GM21717 (cell line): ENCODE measurements around the gene ZIC5.
"Not testable (repeated sequence)": the region's sequence is repeated elsewhere in the genome, so short reads cannot be mapped to it uniquely, and the experiment has no call there.

ENCODE experiments used
- ATAC-seq: cut with Tn5 transposase; IDR thresholded peaks from one replicate; pipeline ENCODE4 v1.9.1; 2021; ENCODE audit warnings: mild to moderate bottlenecking, moderate library complexity; ENCODE audit not compliant: unreplicated experiment

Gene ZIC5

GRCh38 chr13:99960663-99961311, 10.8 kb downstream of the ZIC5 start:
- ATAC-seq: no peak

- no peak for ATAC-seq
Measured at GRCh38 chr13:99959540-99960230, 11.9 kb downstream of the ZIC5 start.

- ATAC-seq: no peak
Measured at GRCh38 chr13:99959127-99959539, 12.4 kb downstream of the ZIC5 start.

GRCh38 chr13:99958406-99959126, 13.0 kb downstream of the ZIC5 start:
- ATAC-seq: no peak

GRCh38 chr13:99956473-99957349, 14.9 kb downstream of the ZIC5 start:
- ATAC-seq: no peak

- ATAC-seq: no peak
Measured at GRCh38 chr13:99955747-99956472, 15.7 kb downstream of the ZIC5 start.

- no peak for ATAC-seq
Measured at GRCh38 chr13:99955107-99955746, 16.3 kb downstream of the ZIC5 start.

- no peak for ATAC-seq
Measured at GRCh38 chr13:99953138-99953755, 18.3 kb downstream of the ZIC5 start.

GRCh38 chr13:99951666-99952065, 19.9 kb downstream of the ZIC5 start:
- not testable (repeated sequence) for ATAC-seq

GRCh38 chr13:99949679-99950413, 21.7 kb downstream of the ZIC5 start:
- no peak for ATAC-seq

- ATAC-seq: no peak
Measured at GRCh38 chr13:99948907-99949678, 22.5 kb downstream of the ZIC5 start.

- no peak for ATAC-seq
Measured at GRCh38 chr13:99948411-99948810, 23.2 kb downstream of the ZIC5 start.

- no peak for ATAC-seq
Measured at GRCh38 chr13:99947666-99948065, 23.9 kb downstream of the ZIC5 start.

GRCh38 chr13:99945515-99945914, 26.1 kb downstream of the ZIC5 start:
- ATAC-seq: not testable (repeated sequence)

- ATAC-seq: no peak
Measured at GRCh38 chr13:99944606-99945005, 27.0 kb downstream of the ZIC5 start.

- ATAC-seq: no peak
Measured at GRCh38 chr13:99944102-99944501, 27.5 kb downstream of the ZIC5 start.

- no peak for ATAC-seq
Measured at GRCh38 chr13:99941911-99942310, 29.7 kb downstream of the ZIC5 start.

GRCh38 chr13:99941086-99941485, 30.5 kb downstream of the ZIC5 start:
- no peak for ATAC-seq
